SK-N-SH (cell line): ENCODE data around the gene EMP1.
A peak's percentile ranks its signal among the peaks of the same experiment; 100 is the strongest.

ENCODE experiments used
- ELF1 ChIP-seq: IDR thresholded peaks from 2 replicates; pipeline ENCODE4 v1.4.0; 2012
- PBX3 ChIP-seq: IDR thresholded peaks from 2 replicates; pipeline ENCODE4; 2012
- TEAD4 ChIP-seq: IDR thresholded peaks from 2 replicates; pipeline ENCODE4 v1.4.0; 2012; ENCODE audit warnings: mild to moderate bottlenecking, borderline replicate concordance; ENCODE audit not compliant: insufficient read depth

- TF ChIP-seq PBX3 = no peak
- TF ChIP-seq ELF1 = peak; percentile 46; the same call in 1 of the 2 replicates
- TF ChIP-seq TEAD4 = no peak
Observed at GRCh38 chr12:13206560-13206897, 10.0 kb downstream of the EMP1 start.
